ENCODE measurements around the gene LTBP1.
"Not testable (repeated sequence)": the region's sequence is repeated elsewhere in the genome, so short reads cannot be mapped to it uniquely, and the experiment has no call there.

The LTBP1 gene

GRCh38 chr2:32910883-32911598 is 35.7 kb upstream of the LTBP1 start:
- Histone ChIP-seq H3K36me3 (no peaks in the 10 kb centered on the region), H4K20me1 (no peaks in the 10 kb centered on the region), H3K9me3 (no peaks in the 10 kb centered on the region), H3K9ac (no peak overlapping the region), H3K4me1 (no peaks in the 10 kb centered on the region), H3K4me2 (no peak overlapping the region), H3K4me3 (no peak overlapping the region), H3K27me3 (no peaks in the 10 kb centered on the region), H3K27ac (no peak overlapping the region)
- TF ChIP-seq Cebpa-rat (IDR thresholded peaks at IDR 0.05), result no peak

DNA sequence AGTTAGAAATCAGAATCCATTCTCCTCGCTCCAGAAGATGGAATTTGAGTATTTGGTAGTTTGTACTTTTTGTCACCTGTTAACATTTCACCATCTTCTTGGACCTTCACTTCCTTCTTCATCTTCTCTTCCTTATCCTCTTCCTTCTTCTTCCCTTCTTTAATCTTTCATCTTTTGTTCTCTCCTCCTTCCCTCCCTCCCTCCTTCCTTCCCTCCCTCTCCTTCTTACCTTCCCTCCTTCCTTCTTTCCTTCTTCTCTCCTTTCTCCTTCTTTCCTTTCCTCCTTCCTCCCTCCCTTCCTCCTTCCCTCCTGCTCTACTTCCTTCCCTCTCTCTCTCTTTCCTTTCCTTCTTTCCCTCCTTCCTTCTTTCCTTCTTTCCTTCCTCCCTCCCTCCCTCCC is 31.1 kb upstream of the LTBP1 start:
- Histone ChIP-seq H4K20me1 (no peaks in the 10 kb centered on the region), H3K9ac (no peak overlapping the region), H3K9me3 (no peaks in the 10 kb centered on the region), H3K27me3 (no peaks in the 10 kb centered on the region), H3K36me3 (no peaks in the 10 kb centered on the region), H3K4me1 (no peaks in the 10 kb centered on the region), H3K4me3 (no peak overlapping the region), H3K4me2 (no peak overlapping the region), H3K27ac (no peak overlapping the region)
- TF ChIP-seq Cebpa-rat (IDR thresholded peaks at IDR 0.05), result no peak

DNA sequence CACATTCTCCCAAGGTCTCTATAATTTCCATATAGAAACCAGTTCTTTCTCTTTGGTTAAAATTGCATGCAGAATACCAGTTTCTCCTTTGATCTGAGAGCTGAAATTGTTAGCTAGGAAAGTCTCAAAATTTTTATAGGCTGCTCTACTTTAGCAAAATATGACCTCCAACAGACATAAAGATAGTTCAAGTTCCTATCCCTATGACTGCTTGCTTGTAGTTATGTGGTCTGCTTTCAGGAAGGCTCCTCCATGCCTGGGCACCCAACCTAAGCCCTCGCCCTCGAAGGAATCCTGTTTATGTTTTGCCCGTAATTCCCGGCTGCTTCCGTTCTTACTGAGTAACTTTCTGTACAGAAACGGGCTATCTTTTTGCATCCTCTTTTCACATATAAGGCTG is 28.0 kb upstream of the LTBP1 start:
- no peak for TF ChIP-seq Cebpa-rat (IDR thresholded peaks at IDR 0.05)
- Histone ChIP-seq H3K27me3 (no peaks in the 10 kb centered on the region), H4K20me1 (no peaks in the 10 kb centered on the region), H3K9me3 (no peaks in the 10 kb centered on the region), H3K27ac (no peak overlapping the region), H3K36me3 (no peaks in the 10 kb centered on the region), H3K4me1 (no peaks in the 10 kb centered on the region), H3K9ac (no peak overlapping the region), H3K4me2 (no peak overlapping the region), H3K4me3 (no peak overlapping the region)

GRCh38 chr2:32919901-32920300 is 26.9 kb upstream of the LTBP1 start:
- H3K4me3 ChIP-seq, H3K27ac ChIP-seq, H3K4me2 ChIP-seq: not testable (repeated sequence)

GRCh38 chr2:32921486-32921885 is 25.3 kb upstream of the LTBP1 start:
- H3K36me3 ChIP-seq, H4K20me1 ChIP-seq, H3K4me2 ChIP-seq, H3K9ac ChIP-seq, H3K27me3 ChIP-seq, H3K27ac ChIP-seq, H3K9me3 ChIP-seq, H3K4me3 ChIP-seq, H3K4me1 ChIP-seq: not testable (repeated sequence)

More at GRCh38 chr2:32919901-32920300, 26.9 kb upstream of the LTBP1 start:
- H3K9ac ChIP-seq, H3K36me3 ChIP-seq, H3K27me3 ChIP-seq, H4K20me1 ChIP-seq, H3K4me1 ChIP-seq, H3K9me3 ChIP-seq: not testable (repeated sequence)

DNA sequence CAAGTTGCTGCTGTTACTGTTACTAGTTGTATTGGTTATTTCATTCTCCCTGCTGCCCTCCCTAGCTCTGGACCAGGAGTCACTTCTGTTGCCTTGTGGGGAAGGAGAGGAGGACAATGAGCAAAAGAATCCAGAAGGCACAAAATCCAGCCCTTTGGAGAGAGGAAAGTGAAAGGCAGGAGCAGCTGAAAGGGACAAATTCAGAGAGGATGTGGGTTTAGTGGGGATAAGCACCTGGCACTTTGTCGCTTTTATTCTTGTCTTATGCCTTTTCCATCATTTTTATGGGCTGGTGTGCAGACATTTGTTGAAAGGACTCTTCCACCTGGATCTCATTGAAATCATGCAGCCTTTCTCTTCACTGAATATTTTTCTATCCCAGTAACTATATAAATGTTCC is 24.3 kb upstream of the LTBP1 start:
- Histone ChIP-seq H3K9me3 (no peaks in the 10 kb centered on the region), H3K4me2 (no peak overlapping the region), H3K4me3 (no peak overlapping the region), H3K36me3 (no peaks in the 10 kb centered on the region), H3K27ac (no peak overlapping the region), H3K9ac (no peak overlapping the region), H4K20me1 (no peaks in the 10 kb centered on the region), H3K4me1 (no peaks in the 10 kb centered on the region), H3K27me3 (no peaks in the 10 kb centered on the region)
- no peak for TF ChIP-seq Cebpa-rat (IDR thresholded peaks at IDR 0.05)

- H3K9me3 ChIP-seq, result no peaks in the 10 kb centered on the region
Measured at GRCh38 chr2:32923109-32923508, 23.6 kb upstream of the LTBP1 start.

DNA sequence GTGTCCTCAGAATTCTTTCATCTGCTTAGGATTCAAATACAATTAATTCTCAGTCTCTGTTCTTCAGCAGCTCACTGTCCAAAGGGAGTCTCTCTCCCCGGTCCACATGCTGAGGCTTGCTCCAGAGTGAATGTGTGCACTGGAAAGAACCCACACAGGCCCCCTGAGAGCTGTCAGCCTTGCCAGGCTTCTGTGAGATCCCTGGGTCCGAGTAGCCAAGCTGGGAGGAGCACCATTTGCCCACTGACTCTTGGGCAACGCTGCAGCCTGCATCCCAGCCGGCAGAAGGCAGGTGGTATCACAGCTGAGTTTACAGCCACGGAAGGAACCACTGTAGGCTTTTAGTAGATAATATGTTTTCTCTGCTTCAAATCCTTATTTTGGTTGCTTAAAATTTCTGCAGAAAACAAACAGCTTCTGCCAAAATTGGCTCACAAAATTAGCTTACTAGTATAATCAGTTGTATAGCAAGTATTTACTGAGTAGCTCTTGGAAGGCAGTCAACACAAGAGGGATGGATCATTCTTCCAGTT is 21.4 kb upstream of the LTBP1 start:
- Histone ChIP-seq H3K36me3 (no peaks in the 10 kb centered on the region), H3K4me3 (no peak overlapping the region), H3K4me2 (no peak overlapping the region), H3K4me1 (no peaks in the 10 kb centered on the region), H3K9ac (no peak overlapping the region), H3K27me3 (no peaks in the 10 kb centered on the region), H3K27ac (no peak overlapping the region), H4K20me1 (no peaks in the 10 kb centered on the region), H3K9me3 (no peaks in the 10 kb centered on the region)
- no peak for TF ChIP-seq Cebpa-rat (IDR thresholded peaks at IDR 0.05)

More at GRCh38 chr2:32923109-32923508, 23.6 kb upstream of the LTBP1 start:
- Histone ChIP-seq H3K27me3 (no peaks in the 10 kb centered on the region), H3K9ac (no peak overlapping the region), H3K4me3 (no peak overlapping the region), H3K4me1 (no peaks in the 10 kb centered on the region), H3K36me3 (no peaks in the 10 kb centered on the region), H4K20me1 (no peaks in the 10 kb centered on the region), H3K27ac (no peak overlapping the region), H3K4me2 (no peak overlapping the region)
- TF ChIP-seq Cebpa-rat (IDR thresholded peaks at IDR 0.05), result no peak

DNA sequence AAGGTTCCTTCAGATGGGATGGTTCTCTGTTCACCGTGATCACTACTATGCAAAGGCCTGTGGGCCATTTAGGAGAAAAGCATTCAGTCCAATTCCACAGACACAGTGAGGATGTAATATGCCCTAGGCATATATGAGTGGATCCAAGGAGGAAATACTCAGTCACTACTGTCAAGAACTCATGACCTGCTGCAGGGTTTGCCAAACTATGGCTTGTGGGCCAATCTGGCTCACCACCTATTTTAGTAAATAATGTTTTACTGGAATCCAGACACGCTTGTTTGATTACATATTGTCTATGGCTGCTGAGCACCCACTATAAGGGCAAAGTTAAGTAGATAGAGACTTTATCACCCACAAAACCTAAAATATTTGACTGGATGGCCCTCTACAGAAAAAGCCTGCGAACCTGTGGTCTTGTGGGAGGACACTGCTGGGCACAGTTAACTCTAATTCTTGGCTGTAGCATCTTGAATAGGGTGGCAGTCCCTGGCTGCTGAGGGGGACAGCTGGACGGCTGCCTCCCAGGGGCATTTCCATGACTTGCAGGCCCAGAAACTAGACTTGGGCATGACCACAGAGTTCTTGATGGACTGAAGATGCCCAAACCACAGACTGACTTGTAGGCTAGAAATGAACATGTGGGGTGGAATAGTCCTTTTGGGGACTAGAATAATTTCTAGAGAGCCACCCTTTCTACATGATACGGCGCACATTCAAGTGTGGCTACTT is 20.6 kb upstream of the LTBP1 start:
- H4K20me1 ChIP-seq, result no peaks in the 10 kb centered on the region
- no peaks in the 10 kb centered on the region for H3K36me3 ChIP-seq

DNA sequence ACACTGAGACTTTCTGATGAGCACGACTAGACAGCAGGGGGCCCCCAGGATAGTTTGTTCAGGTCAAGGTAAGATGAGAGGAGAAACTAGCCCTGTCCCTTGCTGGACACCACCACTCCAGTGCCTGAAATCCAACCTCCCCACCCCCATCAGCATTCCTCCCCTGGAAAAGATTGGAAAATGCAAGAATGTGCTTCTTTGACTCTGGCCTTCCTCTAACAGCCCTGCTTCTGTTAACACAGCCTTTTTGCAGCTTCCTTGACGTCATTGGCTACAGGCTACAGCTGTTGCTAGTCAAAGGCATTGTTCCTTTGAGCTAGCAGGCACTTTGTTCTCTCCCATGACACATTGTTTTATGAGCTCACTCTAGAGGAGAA is 20.1 kb upstream of the LTBP1 start:
- Histone ChIP-seq H3K9ac (no peak overlapping the region), H4K20me1 (no peaks in the 10 kb centered on the region), H3K4me2 (no peak overlapping the region), H3K4me1 (no peaks in the 10 kb centered on the region), H3K4me3 (no peak overlapping the region), H3K27ac (no peak overlapping the region), H3K9me3 (no peaks in the 10 kb centered on the region), H3K27me3 (no peaks in the 10 kb centered on the region), H3K36me3 (no peaks in the 10 kb centered on the region)
- no peak for TF ChIP-seq Cebpa-rat (IDR thresholded peaks at IDR 0.05)

More for the DNA sequence above, 20.6 kb upstream of the LTBP1 start:
- no peak overlapping the region for H3K9ac ChIP-seq
- H3K27ac ChIP-seq, result no peak overlapping the region
- H3K4me1 ChIP-seq, result no peaks in the 10 kb centered on the region
- no peaks in the 10 kb centered on the region for H3K9me3 ChIP-seq
- H3K4me3 ChIP-seq, result no peak overlapping the region
- H3K4me2 ChIP-seq, result no peak overlapping the region
- no peaks in the 10 kb centered on the region for H3K27me3 ChIP-seq
- no peak for TF ChIP-seq Cebpa-rat (IDR thresholded peaks at IDR 0.05)

Measured in BLaER1 (cell line).